Fibroblast of mammary gland (primary cell): ENCODE data around the gene HSD3B1.
"Not testable (repeated sequence)": the region's sequence is repeated elsewhere in the genome, so short reads cannot be mapped to it uniquely, and the experiment has no call there.

ENCODE experiments used
- DNase-seq: peaks from one replicate; pipeline ENCODE4 v3.0.0-alpha.2; 2010; ENCODE audit warnings: low read depth
- H3K4me3 ChIP-seq: 2 replicates; pipeline ENCODE4 v1.5.1; 2011; ENCODE audit warnings: low read depth, mild to moderate bottlenecking, low read length, moderate library complexity; ENCODE audit not compliant: control insufficient read depth
- CTCF ChIP-seq: conservative IDR thresholded peaks from 2 replicates; pipeline ENCODE4 v1.5.1; 2011; ENCODE audit warnings: low read depth, low read length, inconsistent platforms; ENCODE audit not compliant: control insufficient read depth, insufficient read depth

The HSD3B1 gene

DNA sequence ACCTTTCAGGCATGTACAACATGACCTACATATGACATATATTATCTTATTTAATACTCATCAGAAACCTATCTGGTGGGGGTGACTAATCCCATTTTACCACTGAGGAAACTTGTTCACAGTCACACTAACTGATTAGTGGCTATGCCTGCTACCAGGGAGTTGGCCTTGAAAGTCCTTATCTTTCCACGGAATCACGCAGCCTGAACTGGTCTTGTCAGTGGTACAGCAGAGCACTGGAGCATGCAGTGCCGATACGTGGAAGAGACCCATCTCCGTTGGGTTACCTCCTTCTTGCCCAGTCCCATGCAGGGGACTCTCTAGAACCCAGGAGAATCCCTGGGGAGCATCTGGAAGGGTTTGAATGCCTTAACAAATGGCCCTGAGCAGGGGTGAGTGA lies 8.2 kb downstream of the HSD3B1 start:
- no peak overlapping the region for H3K4me3 ChIP-seq
- no peak for TF ChIP-seq CTCF
- DNase-seq, result no peak

DNA sequence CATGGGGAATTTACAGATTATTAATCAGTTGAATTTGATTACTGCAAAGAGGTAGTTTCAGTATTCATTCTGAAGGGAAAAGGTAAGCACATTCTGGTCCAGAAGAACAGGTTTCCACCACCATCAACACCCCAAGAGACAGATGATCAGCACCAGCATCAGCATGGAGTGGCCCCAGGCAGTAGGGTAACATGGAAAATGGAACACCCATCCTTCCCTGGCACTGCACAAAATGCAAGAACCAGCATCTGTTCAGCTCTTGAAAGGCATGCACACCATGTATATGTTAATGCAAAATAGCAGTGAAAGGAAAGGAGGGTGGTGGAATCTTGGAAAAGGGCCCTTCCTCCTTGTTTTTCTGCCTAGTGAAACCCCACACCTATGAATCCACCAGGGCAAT lies 9.2 kb downstream of the HSD3B1 start:
- no peak overlapping the region for H3K4me3 ChIP-seq
- no peak for TF ChIP-seq CTCF
- no peak for DNase-seq

- H3K4me3 ChIP-seq, result no peak overlapping the region
- no peak for TF ChIP-seq CTCF
- no peak for DNase-seq
These were observed 9.7 kb downstream of the HSD3B1 start for GRCh38 chr1:119516680-119517079.

DNA sequence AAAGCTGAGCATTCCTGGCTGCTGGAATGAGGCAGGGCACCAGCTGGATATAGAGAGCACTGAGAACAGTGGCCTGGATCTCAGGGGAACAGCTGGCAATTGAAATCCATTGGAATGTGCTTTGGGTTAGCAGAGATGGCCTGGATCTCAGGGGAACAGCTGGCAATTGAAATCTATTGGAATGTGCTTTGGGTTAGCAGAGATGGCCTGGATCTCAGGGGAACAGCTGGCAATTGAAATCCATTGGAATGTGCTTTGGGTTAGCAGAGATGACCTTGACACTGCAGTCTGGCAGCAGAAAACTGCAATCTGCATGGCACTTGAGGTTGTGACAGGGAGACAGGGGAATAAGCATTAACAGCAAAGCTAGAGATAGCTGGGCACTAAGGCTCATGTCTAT lies 10.7 kb downstream of the HSD3B1 start:
- H3K4me3 ChIP-seq, DNase-seq: not testable (repeated sequence)

DNA sequence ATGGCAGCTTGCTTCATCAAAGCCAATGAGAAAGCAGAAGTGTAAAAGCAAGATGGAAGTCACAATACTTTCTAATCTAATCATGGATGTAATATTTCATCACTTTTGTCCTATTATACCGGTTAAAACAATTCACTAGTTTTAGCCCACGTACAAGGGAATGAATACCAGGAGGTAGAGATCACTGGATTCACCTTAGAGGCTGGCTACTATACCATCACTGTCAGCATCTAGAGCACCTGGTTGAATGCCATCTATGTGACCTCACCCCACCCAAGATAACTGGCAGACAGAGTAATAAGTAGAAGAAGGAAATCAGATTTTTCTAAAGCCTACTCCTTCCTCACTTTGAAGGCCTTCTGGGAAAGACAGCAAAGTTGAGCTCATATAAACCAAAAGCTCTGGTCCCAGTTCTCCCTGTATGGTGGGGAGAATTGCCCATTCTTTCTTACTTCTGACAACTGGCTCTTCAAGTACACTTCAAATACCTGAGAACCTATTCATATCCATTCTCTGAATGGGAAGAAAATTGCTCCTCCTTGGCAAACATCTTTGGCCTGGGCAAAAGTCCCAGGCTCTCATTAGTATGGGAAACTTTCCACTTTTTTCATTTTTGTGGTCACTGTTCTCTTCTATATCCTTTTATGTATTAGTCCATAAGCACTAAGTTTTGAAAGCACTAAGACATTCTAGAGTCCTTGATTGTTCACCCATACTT lies 24.8 kb downstream of the HSD3B1 start:
- DNase-seq, result peak; percentile 25
- no peak overlapping the region for H3K4me3 ChIP-seq
- no peak for TF ChIP-seq CTCF

DNA sequence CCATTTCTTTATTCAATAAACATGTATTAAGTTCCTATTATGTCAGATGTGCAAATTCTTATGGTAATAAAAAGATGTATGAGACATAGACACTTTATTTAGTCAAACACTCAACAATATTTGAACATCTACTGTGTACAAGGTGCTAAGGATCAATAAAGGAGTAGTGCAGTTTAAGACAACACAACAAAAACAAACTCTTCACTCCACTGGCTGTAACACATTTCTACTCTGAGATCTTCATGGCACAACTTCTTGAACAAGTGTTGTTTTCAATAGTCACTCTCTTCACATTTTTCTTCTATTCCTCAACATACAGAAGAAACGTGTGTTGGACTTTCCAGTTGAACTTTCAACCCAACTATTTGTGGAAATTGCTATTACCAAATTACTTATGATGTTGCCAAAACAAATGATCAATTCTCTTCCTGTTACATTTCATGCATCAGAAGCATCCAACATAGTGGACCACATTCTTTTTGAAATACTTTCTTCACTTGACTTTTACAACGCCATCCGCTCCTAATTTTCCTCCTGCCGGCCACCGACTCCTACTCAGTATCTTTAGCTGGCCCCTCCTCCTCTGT lies 25.4 kb downstream of the HSD3B1 start:
- no peak for DNase-seq

More for the DNA sequence above, 25.4 kb downstream of the HSD3B1 start:
- no peak for TF ChIP-seq CTCF
- no peak overlapping the region for H3K4me3 ChIP-seq
